Measurements from ENCODE around the gene LEAP2. TPM values are rescaled to one million over a fixed set of nuclear protein-coding genes. Genes with fewer than 3 reads are reported as not detected.

LEAP2 gene
- total RNA-seq, 4 donors from 2014 or later, result 1.5 to 4.8 (median 2.9) TPM

DNA sequence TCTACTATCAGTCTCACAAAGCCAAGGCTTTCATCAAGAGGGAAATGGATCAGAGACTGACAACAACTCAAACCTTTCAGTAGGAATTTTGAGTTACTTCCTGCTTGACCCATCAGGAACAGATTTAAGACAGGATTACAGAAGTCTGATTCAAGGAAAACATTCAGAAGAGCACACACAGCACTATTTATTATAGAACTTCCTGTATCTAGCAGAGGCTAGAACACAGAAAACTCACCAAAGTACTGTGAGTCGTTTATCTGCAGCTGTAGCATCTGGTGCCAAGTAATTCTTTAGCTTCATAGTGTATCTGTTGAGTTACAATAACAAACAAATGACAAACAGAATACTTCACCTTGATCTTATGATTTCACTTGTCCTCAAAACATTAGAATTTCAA, 13.8 kb downstream of the LEAP2 start:
- intact Hi-C loops (cut with DNase I), result no loop called here
- DNase-seq, result no peak

DNA sequence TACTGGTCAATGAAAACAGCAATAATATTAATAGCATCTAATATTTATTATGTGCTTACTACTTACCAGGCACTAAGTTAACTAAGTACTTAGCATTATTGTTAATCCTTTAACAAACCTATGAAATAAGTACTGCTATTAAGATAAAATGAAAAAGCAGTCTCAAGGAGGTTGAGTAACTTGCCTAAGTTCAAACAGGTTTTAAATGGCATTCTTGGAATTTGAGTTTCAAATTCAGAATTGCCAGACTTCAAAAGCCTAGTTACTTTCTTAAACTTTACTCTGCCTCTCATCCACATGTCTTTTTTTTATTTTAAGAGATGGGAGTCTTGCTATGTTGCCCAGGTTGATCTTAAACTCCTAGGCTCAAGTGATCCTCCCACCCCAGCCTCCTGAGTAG, 16.0 kb downstream of the LEAP2 start:
- H3K36me3 ChIP-seq, result peaks cover 45 to 69% of the 10 kb centered on the region in 2 donors
- no peaks in the 10 kb centered on the region for H3K27me3 ChIP-seq
- no peak overlapping the region for H3K4me3 ChIP-seq (replicated peaks in 1 of 3)
- no peaks in the 10 kb centered on the region for H3K4me1 ChIP-seq
- H3K9me3 ChIP-seq, result no peaks in the 10 kb centered on the region
- H3K27ac ChIP-seq, result no peak overlapping the region
- no peak for DNase-seq
- intact Hi-C loops (cut with DNase I), result no loop called here
- no peak for TF ChIP-seq POLR2A (IDR thresholded peaks at IDR 0.05)
- TF ChIP-seq, protein P1, sequence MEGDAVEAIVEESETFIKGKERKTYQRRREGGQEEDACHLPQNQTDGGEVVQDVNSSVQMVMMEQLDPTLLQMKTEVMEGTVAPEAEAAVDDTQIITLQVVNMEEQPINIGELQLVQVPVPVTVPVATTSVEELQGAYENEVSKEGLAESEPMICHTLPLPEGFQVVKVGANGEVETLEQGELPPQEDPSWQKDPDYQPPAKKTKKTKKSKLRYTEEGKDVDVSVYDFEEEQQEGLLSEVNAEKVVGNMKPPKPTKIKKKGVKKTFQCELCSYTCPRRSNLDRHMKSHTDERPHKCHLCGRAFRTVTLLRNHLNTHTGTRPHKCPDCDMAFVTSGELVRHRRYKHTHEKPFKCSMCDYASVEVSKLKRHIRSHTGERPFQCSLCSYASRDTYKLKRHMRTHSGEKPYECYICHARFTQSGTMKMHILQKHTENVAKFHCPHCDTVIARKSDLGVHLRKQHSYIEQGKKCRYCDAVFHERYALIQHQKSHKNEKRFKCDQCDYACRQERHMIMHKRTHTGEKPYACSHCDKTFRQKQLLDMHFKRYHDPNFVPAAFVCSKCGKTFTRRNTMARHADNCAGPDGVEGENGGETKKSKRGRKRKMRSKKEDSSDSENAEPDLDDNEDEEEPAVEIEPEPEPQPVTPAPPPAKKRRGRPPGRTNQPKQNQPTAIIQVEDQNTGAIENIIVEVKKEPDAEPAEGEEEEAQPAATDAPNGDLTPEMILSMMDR (IDR thresholded peaks at IDR 0.05), result no peak

More for the DNA sequence above, 13.8 kb downstream of the LEAP2 start:
- 55 to 59% methylated on average over 1 of the region's 1 CpG for WGBS, 2 donors
- no peak for TF ChIP-seq POLR2A (IDR thresholded peaks at IDR 0.05)
- TF ChIP-seq, protein P1 (IDR thresholded peaks at IDR 0.05), result no peak
- Histone ChIP-seq H3K27me3 (no peaks in the 10 kb centered on the region), H3K27ac (no peak overlapping the region), H3K9me3 (no peaks in the 10 kb centered on the region), H3K4me3 (replicated peaks in 1 of 3) (no peak overlapping the region), H3K36me3 (peaks cover 45 to 67% of the 10 kb centered on the region in 2 donors), H3K4me1 (no peaks in the 10 kb centered on the region)

DNA sequence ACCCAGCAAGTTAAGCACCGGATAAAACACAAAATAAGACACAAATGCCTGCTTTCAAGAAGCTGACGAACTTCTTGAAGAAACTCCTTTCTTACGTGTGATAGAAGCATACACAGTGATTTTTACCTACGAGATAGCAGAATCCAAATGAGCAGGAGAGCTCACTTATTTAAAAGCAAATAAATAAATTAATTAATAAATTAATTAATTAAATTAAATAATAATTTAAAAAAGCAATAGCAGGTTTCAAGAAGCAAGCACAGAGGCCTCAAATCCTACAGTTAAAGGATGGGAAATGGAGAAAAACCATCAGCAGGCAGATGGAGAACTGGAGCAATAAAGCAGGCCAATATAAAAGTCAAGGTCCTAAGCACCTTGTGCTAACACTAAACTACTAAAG, 17.3 kb downstream of the LEAP2 start:
- Histone ChIP-seq H3K36me3 (peaks cover 51 to 71% of the 10 kb centered on the region in 2 donors), H3K27me3 (no peaks in the 10 kb centered on the region), H3K9me3 (no peaks in the 10 kb centered on the region), H3K4me3 (replicated peaks in 1 of 3) (no peak overlapping the region), H3K27ac (no peak overlapping the region), H3K4me1 (no peaks in the 10 kb centered on the region)
- no peak for TF ChIP-seq POLR2A (IDR thresholded peaks at IDR 0.05)
- TF ChIP-seq, protein P1 (IDR thresholded peaks at IDR 0.05), result no peak
- 95 to 96% methylated on average over 4 of the region's 4 CpGs for WGBS, 2 donors
- intact Hi-C loops (cut with DNase I), result no loop called here
- DNase-seq, result no peak

DNA sequence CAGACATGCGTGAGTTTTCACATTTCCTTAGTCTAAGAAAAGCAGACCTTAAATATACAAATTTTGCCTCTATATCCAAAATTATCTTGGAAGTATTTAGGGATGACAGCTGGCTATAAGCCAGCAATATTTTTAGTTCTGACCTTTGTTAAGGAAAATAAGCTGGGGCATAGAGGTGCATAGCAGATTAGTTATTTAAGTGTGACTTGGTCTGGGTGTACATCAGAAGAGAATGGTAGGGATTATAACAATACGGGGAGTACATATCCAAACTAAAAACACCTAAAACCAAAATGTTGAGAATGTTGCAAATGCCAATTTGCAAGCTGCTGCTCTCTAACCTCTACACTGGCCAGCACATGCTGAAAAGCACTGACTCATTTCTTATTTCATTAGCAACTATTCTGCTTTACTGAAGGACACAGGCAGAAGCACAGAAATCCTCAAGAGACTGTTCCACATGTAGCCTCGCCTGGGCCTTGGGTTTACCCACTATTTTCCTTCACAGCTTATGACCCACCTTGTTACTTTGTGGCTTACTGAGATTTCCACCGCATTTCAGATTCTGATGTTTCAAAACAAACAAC, 22.3 kb downstream of the LEAP2 start:
- WGBS, 2 donors, result 88 to 89% methylated on average over 4 of the region's 4 CpGs
- intact Hi-C loops (cut with DNase I), result no loop called here

DNA sequence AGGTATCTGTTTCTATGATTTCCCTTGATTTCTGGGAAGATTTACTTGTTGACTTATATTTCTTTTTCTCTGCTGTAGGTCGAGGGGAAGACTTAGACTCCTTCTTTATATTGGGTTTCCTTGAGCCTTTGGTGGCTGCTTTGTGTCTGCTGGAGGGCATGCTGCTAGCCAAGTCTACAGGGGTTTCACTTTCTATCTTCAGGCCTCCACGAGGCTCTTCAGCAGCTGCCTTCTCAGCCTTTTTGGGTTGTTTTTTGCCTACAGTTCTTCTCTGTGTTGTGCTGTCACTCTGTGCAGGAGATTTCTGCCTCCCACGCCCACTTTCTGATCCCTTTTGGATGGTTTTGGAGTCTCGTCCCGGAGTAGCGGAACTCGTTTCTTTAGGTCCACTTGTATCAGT, 23.2 kb downstream of the LEAP2 start:
- WGBS, 2 donors, result 85 to 88% methylated on average over 7 of the region's 7 CpGs
- TF ChIP-seq, protein P1 (IDR thresholded peaks at IDR 0.05), result no peak
- no peak for TF ChIP-seq POLR2A (IDR thresholded peaks at IDR 0.05)
- no peak overlapping the region for H3K4me3 ChIP-seq (replicated peaks in 1 of 3)
- DNase-seq, result no peak
- peaks cover 48 to 52% of the 10 kb centered on the region in 2 donors for H3K36me3 ChIP-seq
- intact Hi-C loops (cut with DNase I), result no loop called here
- no peaks in the 10 kb centered on the region for H3K4me1 ChIP-seq
- no peaks in the 10 kb centered on the region for H3K27me3 ChIP-seq
- no peaks in the 10 kb centered on the region for H3K9me3 ChIP-seq
- H3K27ac ChIP-seq, result no peak overlapping the region

More for the DNA sequence above, 22.3 kb downstream of the LEAP2 start:
- TF ChIP-seq, protein P1 (IDR thresholded peaks at IDR 0.05), result no peak
- TF ChIP-seq POLR2A (IDR thresholded peaks at IDR 0.05), result no peak
- H3K27ac ChIP-seq, result no peak overlapping the region
- H3K9me3 ChIP-seq, result no peaks in the 10 kb centered on the region
- no peaks in the 10 kb centered on the region for H3K4me1 ChIP-seq
- no peaks in the 10 kb centered on the region for H3K27me3 ChIP-seq
- peaks cover 49 to 58% of the 10 kb centered on the region in 2 donors for H3K36me3 ChIP-seq
- no peak overlapping the region for H3K4me3 ChIP-seq (replicated peaks in 1 of 3)
- DNase-seq, result no peak
